Measurements from ENCODE around the gene KLF3. TPM values are rescaled to one million over a fixed set of nuclear protein-coding genes. Genes with fewer than 3 reads are reported as not detected.

Gene KLF3
- total and polyA plus RNA-seq, 2 experiments from 2014 or later = 15.0 to 16.5 TPM

- H3K79me2 ChIP-seq (replicated peaks; ENCODE audit: insufficient read depth) = peaks cover 22% of the 10 kb centered on the region
These were observed 754 bp upstream of the KLF3 start for GRCh38 chr4:38663090-38663800.

GRCh38 chr4:38664706-38665401, 855 bp downstream of the KLF3 start:
- Histone ChIP-seq H2AFZ (no peak overlapping the region), H3K4me3 (peak overlapping the region; percentile 75), H4K20me1 (replicated peaks; ENCODE audit: insufficient read depth) (no peaks in the 10 kb centered on the region), H3K36me3 (ENCODE audit: insufficient read depth) (no peaks in the 10 kb centered on the region), H3K27me3 (ENCODE audit: insufficient read depth) (peaks cover 35% of the 10 kb centered on the region), H3K4me2 (peak overlapping the region; percentile 86), H3K4me1 (ENCODE audit: insufficient read depth) (peaks cover 35% of the 10 kb centered on the region), H3F3A (replicated peaks; ENCODE audit: low read depth) (0 out of 2 replicates have a peak, but pooled peaks cover 3% of the 10 kb centered on the region), H3K79me2 (replicated peaks; ENCODE audit: insufficient read depth) (peaks cover 38% of the 10 kb centered on the region), H3K9me2 (ENCODE audit: insufficient read depth) (no peaks in the 10 kb centered on the region), H3K27ac (ENCODE audit: low read depth) (peak overlapping the region; percentile 68)
- Mint-ChIP-seq H3K4me3 (peak overlapping the region; percentile 95), H3K27me3 (ENCODE audit: insufficient read depth, low read depth, poor library complexity) (peaks cover 23% of the 10 kb centered on the region), H3K9me3 (peaks cover 2% of the 10 kb centered on the region; the same call in 1 of the 3 replicates), H3K27ac (peak overlapping the region; percentile 83), H3K4me1 (peaks cover 53% of the 10 kb centered on the region), H3K36me3 (ENCODE audit: low read depth) (peaks cover 13% of the 10 kb centered on the region; the same call in 2 of the 3 replicates)
- peak; percentile 60 for DNase-seq (ENCODE audit: low spot score)
- peak; percentile 21 for ATAC-seq
- TF ChIP-seq CTCF (conservative IDR thresholded peaks at IDR 0.05; ENCODE audit: low read depth in 2 of 2) (no peak), STAT1 (IDR thresholded peaks at IDR 0.05; ENCODE audit: unreplicated experiment) (no peak), CREB1 (CRISPR knock-in tag; IDR thresholded peaks at IDR 0.05; ENCODE audit: low read depth) (no peak), ZNF114 (CRISPR knock-in tag; IDR thresholded peaks at IDR 0.05) (no peak), NANOG (IDR thresholded peaks at IDR 0.05; ENCODE audit: borderline replicate concordance) (no peak), EZH2phosphoT487 (IDR thresholded peaks at IDR 0.05; ENCODE audit: unreplicated experiment) (no peak), JUNB (IDR thresholded peaks at IDR 0.05; ENCODE audit: unreplicated experiment) (no peak), EZH2 (IDR thresholded peaks at IDR 0.05; ENCODE audit: low read depth, unreplicated experiment) (no peak), POLR2AphosphoS5 (IDR thresholded peaks at IDR 0.05; ENCODE audit: low read depth) (no peak), ZNF331 (CRISPR knock-in tag; IDR thresholded peaks at IDR 0.05; ENCODE audit: low read depth) (no peak), REST (IDR thresholded peaks at IDR 0.05; ENCODE audit: unreplicated experiment) (no peak)
- TF ChIP-seq, protein P1, sequence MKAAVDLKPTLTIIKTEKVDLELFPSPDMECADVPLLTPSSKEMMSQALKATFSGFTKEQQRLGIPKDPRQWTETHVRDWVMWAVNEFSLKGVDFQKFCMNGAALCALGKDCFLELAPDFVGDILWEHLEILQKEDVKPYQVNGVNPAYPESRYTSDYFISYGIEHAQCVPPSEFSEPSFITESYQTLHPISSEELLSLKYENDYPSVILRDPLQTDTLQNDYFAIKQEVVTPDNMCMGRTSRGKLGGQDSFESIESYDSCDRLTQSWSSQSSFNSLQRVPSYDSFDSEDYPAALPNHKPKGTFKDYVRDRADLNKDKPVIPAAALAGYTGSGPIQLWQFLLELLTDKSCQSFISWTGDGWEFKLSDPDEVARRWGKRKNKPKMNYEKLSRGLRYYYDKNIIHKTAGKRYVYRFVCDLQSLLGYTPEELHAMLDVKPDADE (IDR thresholded peaks at IDR 0.05) = no peak

More at GRCh38 chr4:38663090-38663800, 754 bp upstream of the KLF3 start:
- H4K20me1 ChIP-seq (replicated peaks; ENCODE audit: insufficient read depth) = no peaks in the 10 kb centered on the region
- Mint-ChIP-seq H3K4me3 (peak overlapping the region; percentile 74), H3K27ac (0 out of 2 replicates have a peak overlapping the region, but pooled peaks have one; percentile 67), H3K9me3 (peaks cover 2% of the 10 kb centered on the region; the same call in 1 of the 3 replicates), H3K27me3 (ENCODE audit: insufficient read depth, low read depth, poor library complexity) (peaks cover 23% of the 10 kb centered on the region), H3K36me3 (ENCODE audit: low read depth) (peaks cover 13% of the 10 kb centered on the region; the same call in 2 of the 3 replicates), H3K4me1 (peaks cover 39% of the 10 kb centered on the region)
- H3K4me1 ChIP-seq (ENCODE audit: insufficient read depth) = peaks cover 20% of the 10 kb centered on the region
- DNase-seq (ENCODE audit: low spot score) (peak; percentile 72), ATAC-seq (peak; percentile 16)
- no peaks in the 10 kb centered on the region for H3K36me3 ChIP-seq (ENCODE audit: insufficient read depth)
- 0 out of 2 replicates have a peak, but pooled peaks cover 3% of the 10 kb centered on the region for H3F3A ChIP-seq (replicated peaks; ENCODE audit: low read depth)
- no peak overlapping the region for H3K27ac ChIP-seq (ENCODE audit: low read depth)
- TF ChIP-seq EZH2 (IDR thresholded peaks at IDR 0.05; ENCODE audit: low read depth, unreplicated experiment) = no peak
- no peak for TF ChIP-seq ZNF331 (CRISPR knock-in tag; IDR thresholded peaks at IDR 0.05; ENCODE audit: low read depth)
- TF ChIP-seq POLR2AphosphoS5 (IDR thresholded peaks at IDR 0.05; ENCODE audit: low read depth) = no peak
- TF ChIP-seq NANOG (IDR thresholded peaks at IDR 0.05; ENCODE audit: borderline replicate concordance) = no peak
- no peak for TF ChIP-seq EZH2phosphoT487 (IDR thresholded peaks at IDR 0.05; ENCODE audit: unreplicated experiment)
- peak overlapping the region; percentile 66 for H3K4me3 ChIP-seq
- no peak overlapping the region for H2AFZ ChIP-seq
- H3K27me3 ChIP-seq (ENCODE audit: insufficient read depth) = peaks cover 35% of the 10 kb centered on the region
- H3K9me2 ChIP-seq (ENCODE audit: insufficient read depth) = no peaks in the 10 kb centered on the region
- peak overlapping the region; percentile 87 for H3K4me2 ChIP-seq
